IMR-90 (cell line): ENCODE measurements around the gene IL1RL1. TPM values are rescaled to one million over a fixed set of nuclear protein-coding genes. Genes with fewer than 3 reads are reported as not detected.

Experiments used
- ATAC-seq: fragments of 200-7000 bp; cut with Tn5 transposase; 2 replicates; pipeline ENCODE4 v1.9.1; 2020; ENCODE audit warnings: low read depth, mild to moderate bottlenecking, moderate library complexity
- BruUV-seq: library from RNA; stranded (reverse); fragments of 400-500 nt; replicated peaks from 2 replicates; lab custom pipeline; 2021; lab: Mats Ljungman, UMichigan
- CTCF ChIA-PET: fragments of 300-600 bp; formaldehyde crosslinking; extraction: SDS; loops from one replicate; lab custom pipeline; 2021; ENCODE audit warnings: antibody characterized with exemption; lab: Yijun Ruan, JAX
- POLR2A ChIA-PET: fragments of 300-600 bp; sonication (Branson Sonifier 250); formaldehyde crosslinking; loops from one replicate; lab custom pipeline; 2022; ENCODE audit warnings: antibody characterized with exemption; ENCODE audit not compliant: unreplicated experiment; lab: Charles Lee
- DNase-seq: peaks from one replicate; pipeline ENCODE4 v3.0.0; 2013
- H2AFZ ChIP-seq: replicated peaks from 2 replicates; pipeline ENCODE3; 2013; ENCODE audit warnings: low read length, mild to moderate bottlenecking; ENCODE audit not compliant: poor library complexity
- H2AK5ac ChIP-seq: 2 replicates; pipeline ENCODE4 v1.6.1; 2013; ENCODE audit warnings: low read depth, low read length, inconsistent platforms
- H2AK9ac ChIP-seq: replicated peaks from 2 replicates; pipeline ENCODE3; 2013; ENCODE audit warnings: mild to moderate bottlenecking, low read depth, low read length, moderate library complexity; ENCODE audit not compliant: poor library complexity
- H2BK120ac ChIP-seq: 2 replicates; pipeline ENCODE4 v1.6.1; 2013; ENCODE audit warnings: low read depth, low read length, inconsistent platforms
- H2BK15ac ChIP-seq: 3 replicates; pipeline ENCODE4 v1.6.1; 2013; ENCODE audit warnings: low read depth, low read length, inconsistent platforms
- H2BK20ac ChIP-seq: 2 replicates; pipeline ENCODE4 v1.6.1; 2013; ENCODE audit warnings: low read depth, mild to moderate bottlenecking, inconsistent platforms, low read length, moderate library complexity
- H2BK5ac ChIP-seq: 2 replicates; pipeline ENCODE4 v1.6.1; 2013; ENCODE audit warnings: mild to moderate bottlenecking, low read depth, low read length, inconsistent platforms; ENCODE audit not compliant: poor library complexity, severe bottlenecking
- H3K14ac ChIP-seq: replicated peaks from 2 replicates; pipeline ENCODE4 v1.6.1; 2013; ENCODE audit warnings: low read depth, low read length, inconsistent platforms
- H3K18ac ChIP-seq: 2 replicates; pipeline ENCODE4 v1.6.1; 2013; ENCODE audit warnings: low read depth, low read length, control low read depth
- H3K23ac ChIP-seq: 2 replicates; pipeline ENCODE4 v1.6.1; 2013; ENCODE audit warnings: low read depth, low read length, inconsistent platforms
- H3K27ac ChIP-seq: 2 replicates; pipeline ENCODE4 v1.5.1; 2013; ENCODE audit warnings: mild to moderate bottlenecking, control low read depth, low read length; ENCODE audit not compliant: insufficient read depth
- H3K27me3 ChIP-seq: 2 replicates; pipeline ENCODE4 v1.6.1; 2013; ENCODE audit warnings: low read length; ENCODE audit not compliant: control insufficient read depth, insufficient read depth
- H3K36me3 ChIP-seq: 2 replicates; pipeline ENCODE4 v1.6.1; 2013; ENCODE audit warnings: low read length, mixed read lengths; ENCODE audit not compliant: control insufficient read depth, insufficient read depth
- H3K4ac ChIP-seq: 2 replicates; pipeline ENCODE4 v1.6.1; 2013; ENCODE audit warnings: low read depth, low read length, inconsistent platforms
- H3K4me1 ChIP-seq: 2 replicates; pipeline ENCODE4 v1.6.1; 2013; ENCODE audit warnings: low read length, mixed read lengths; ENCODE audit not compliant: control insufficient read depth, insufficient read depth
- H3K4me2 ChIP-seq: 2 replicates; pipeline ENCODE4 v1.6.1; 2013; ENCODE audit warnings: low read depth, mild to moderate bottlenecking, control low read depth, low read length, moderate library complexity
- H3K4me3 ChIP-seq: 2 replicates; pipeline ENCODE4 v1.5.1; 2013; ENCODE audit warnings: low read depth, mild to moderate bottlenecking, control low read depth, low read length, moderate library complexity; ENCODE audit not compliant: insufficient read depth
- H3K56ac ChIP-seq: 2 replicates; pipeline ENCODE4 v1.6.1; 2013; ENCODE audit warnings: low read length, inconsistent platforms; ENCODE audit not compliant: insufficient read depth; ENCODE audit errors: extremely low read depth
- H3K79me1 ChIP-seq, 2 experiments: 2 replicates each; pipeline ENCODE4 v1.6.1; 2013; ENCODE audit warnings: low read length in 2 of 2, inconsistent platforms in 1 of 2, low read depth in 1 of 2
- H3K9ac ChIP-seq: 2 replicates; pipeline ENCODE4 v1.6.1; 2013; ENCODE audit warnings: low read depth, low read length, control low read depth
- H3K9me1 ChIP-seq: 2 replicates; pipeline ENCODE4 v1.6.1; 2013; ENCODE audit warnings: low read length, inconsistent platforms; ENCODE audit not compliant: insufficient read depth
- H3K9me3 ChIP-seq: 2 replicates; pipeline ENCODE4 v1.6.1; 2013; ENCODE audit warnings: low read length; ENCODE audit not compliant: control insufficient read depth, insufficient read depth
- H4K20me1 ChIP-seq: 2 replicates; pipeline ENCODE4 v1.6.1; 2013; ENCODE audit warnings: low read length, inconsistent platforms; ENCODE audit not compliant: insufficient read depth
- H4K5ac ChIP-seq: 2 replicates; pipeline ENCODE4 v1.6.1; 2013; ENCODE audit warnings: mild to moderate bottlenecking, low read depth, low read length, control low read depth
- H4K8ac ChIP-seq, 2 experiments: 2 replicates each; pipeline ENCODE4 v1.6.1; 2013; ENCODE audit warnings: low read depth in 2 of 2, low read length in 2 of 2, control low read depth in 1 of 2, inconsistent platforms in 1 of 2
- H4K91ac ChIP-seq: 2 replicates; pipeline ENCODE4 v1.6.1; 2013; ENCODE audit warnings: low read depth, low read length, inconsistent platforms; ENCODE audit not compliant: insufficient read depth
- CEBPB ChIP-seq: IDR thresholded peaks from 2 replicates; pipeline ENCODE4 v1.6.1; 2012; ENCODE audit warnings: low read depth, low read length, improper control_type of control experiment
- FOS ChIP-seq: fragments of 150-350 bp; IDR thresholded peaks from 2 replicates; pipeline ENCODE4 v1.6.1; 2016; ENCODE audit warnings: low read depth, low read length
- NFE2L2 ChIP-seq: fragments of 150-350 bp; IDR thresholded peaks from 2 replicates; pipeline ENCODE4 v1.6.1; 2016; ENCODE audit warnings: low read depth, mild to moderate bottlenecking, low read length
- WGBS, 2 experiments: methylation state at CpG; one replicate each; pipeline versions ENCODE4 v1.1.5 to v1.1.7; 2013; ENCODE audit warnings: missing lambda C conversion rate in 2 of 2; ENCODE audit not compliant: insufficient read length in 1 of 2; ENCODE audit errors: extremely low coverage in 2 of 2; 5-methylcytosine and 5-hydroxymethylcytosine counted together
- dilution Hi-C: fragments of 300-500 bp; cut with HindIII; formaldehyde crosslinking; loops from one replicate; pipeline ENCODE4 v1.14.3; 2018; ENCODE audit warnings: low sequenced_read_pairs; ENCODE audit not compliant: unreplicated experiment
- in situ Hi-C: fragments of 300-500 bp; cut with MboI; formaldehyde crosslinking; loops from 3 replicates; pipeline ENCODE4 v1.14.3; 2019; ENCODE audit warnings: low sequenced_read_pairs, inconsistent platforms, mixed read lengths
- intact Hi-C: fragments of 100-400 bp; cut with micrococcal nuclease; formaldehyde crosslinking; loops from 2 replicates; pipeline ENCODE4 v1.10.0; 2022
- polyA plus RNA-seq, 3 experiments: library from polyadenylated mRNA; depleted of rRNA; stranded (reverse); fragments of >200 nt; gene quantifications; 2 replicates each; pipeline ENCODE4 v1.2.3, GENCODE V29; 2012; ENCODE audit warnings: low replicate concordance in 1 of 3
- total RNA-seq: library from RNA; depleted of rRNA; stranded (reverse); fragments of >200 nt; gene quantifications from 2 replicates; pipeline ENCODE4 v1.2.3, GENCODE V29; 2012

The IL1RL1 gene
- total and polyA plus RNA-seq, 2 of the 4 experiments (the other 2 are of a cell fraction): under 0.01 to 0.14 TPM

DNA sequence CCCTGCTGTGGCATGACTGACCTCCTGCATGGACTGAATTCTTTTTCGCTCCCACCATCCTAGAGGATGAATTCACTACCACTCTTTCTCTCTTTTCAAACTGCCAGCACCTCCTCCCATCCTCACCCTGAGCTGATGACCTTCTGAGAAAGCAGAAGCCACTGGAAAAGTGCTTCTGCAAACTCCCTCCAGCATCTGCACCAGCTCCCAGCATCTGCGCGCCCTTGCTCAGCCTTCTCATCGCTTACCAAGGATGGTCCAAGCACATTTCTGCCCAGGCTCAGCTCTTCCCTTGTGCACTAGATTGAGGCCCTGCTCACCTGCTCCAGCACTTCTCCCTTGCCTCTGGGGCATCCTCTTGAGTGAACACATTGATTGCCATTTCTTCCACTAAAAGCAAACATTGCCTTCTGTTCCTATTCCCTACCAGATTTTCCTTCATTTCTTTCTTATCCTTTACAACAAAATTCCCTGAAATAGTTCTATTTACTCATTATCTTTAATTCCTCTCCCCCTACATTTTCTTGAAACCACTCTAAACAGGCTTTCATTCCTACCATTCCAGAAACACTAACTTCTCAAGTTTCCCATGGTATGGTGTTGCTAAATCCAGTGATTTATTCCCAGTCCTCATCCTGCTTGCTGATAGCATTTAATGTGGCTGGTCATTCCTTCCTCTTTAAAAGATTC is 42.7 kb upstream of the IL1RL1 start:
- Histone ChIP-seq H3K4me3 (no peak overlapping the region), H3K9me3 (no peaks in the 10 kb centered on the region), H3K14ac (peak overlapping the region; percentile 95), H3K4ac (peak overlapping the region; percentile 99), H2BK15ac (peak overlapping the region; percentile 96), H2AK9ac (peak overlapping the region; percentile 79), H2AK5ac (peak overlapping the region; percentile 99), H3K4me1 (peaks cover 22% of the 10 kb centered on the region), H3K9me1 (peaks cover 17% of the 10 kb centered on the region), H4K8ac (peak overlapping the region; percentile 93 to 95), H3K36me3 (no peaks in the 10 kb centered on the region), H3K9ac (peak overlapping the region; percentile 76), H3K4me2 (peak overlapping the region; percentile 73), H3K56ac (peak overlapping the region; percentile 78), H2BK120ac (peak overlapping the region; percentile 100), H3K23ac (peak overlapping the region; percentile 84), H4K91ac (peak overlapping the region; percentile 97), H4K5ac (peak overlapping the region; percentile 82), H4K20me1 (no peaks in the 10 kb centered on the region), H2BK5ac (peak overlapping the region; percentile 94), H3K79me1 (no peaks in the 10 kb centered on the region; a peak in 1 of 4 replicates), H2BK20ac (peak overlapping the region; percentile 98), H3K27ac (peak overlapping the region; percentile 99), H2AFZ (peak overlapping the region; percentile 70), H3K18ac (peak overlapping the region; percentile 94), H3K27me3 (no peaks in the 10 kb centered on the region)
- ChIA-PET POLR2A (interaction anchor here (0.5 kb wide), 1 partner anchor 65 kb away, joined by 4 read pairs; no protein-coding TSS in a partner anchor), CTCF (no interaction called here)
- dilution Hi-C loops: no loop called here
- TF ChIP-seq CEBPB: peak; percentile 91
- TF ChIP-seq FOS: no peak
- TF ChIP-seq NFE2L2: no peak
- WGBS, 2 experiments: 94% methylated on average over 4 of the region's 4 CpGs; no CpG with 5 or more reads in 1 of the 2 experiments
- intact Hi-C loops: no loop called here
- BruUV-seq: no TSS peak
- in situ Hi-C loops: no loop called here
- ATAC-seq: peak; percentile 93
- DNase-seq: peak; percentile 92
